ENCODE measurements around the gene SP6.

The SP6 gene

DNA sequence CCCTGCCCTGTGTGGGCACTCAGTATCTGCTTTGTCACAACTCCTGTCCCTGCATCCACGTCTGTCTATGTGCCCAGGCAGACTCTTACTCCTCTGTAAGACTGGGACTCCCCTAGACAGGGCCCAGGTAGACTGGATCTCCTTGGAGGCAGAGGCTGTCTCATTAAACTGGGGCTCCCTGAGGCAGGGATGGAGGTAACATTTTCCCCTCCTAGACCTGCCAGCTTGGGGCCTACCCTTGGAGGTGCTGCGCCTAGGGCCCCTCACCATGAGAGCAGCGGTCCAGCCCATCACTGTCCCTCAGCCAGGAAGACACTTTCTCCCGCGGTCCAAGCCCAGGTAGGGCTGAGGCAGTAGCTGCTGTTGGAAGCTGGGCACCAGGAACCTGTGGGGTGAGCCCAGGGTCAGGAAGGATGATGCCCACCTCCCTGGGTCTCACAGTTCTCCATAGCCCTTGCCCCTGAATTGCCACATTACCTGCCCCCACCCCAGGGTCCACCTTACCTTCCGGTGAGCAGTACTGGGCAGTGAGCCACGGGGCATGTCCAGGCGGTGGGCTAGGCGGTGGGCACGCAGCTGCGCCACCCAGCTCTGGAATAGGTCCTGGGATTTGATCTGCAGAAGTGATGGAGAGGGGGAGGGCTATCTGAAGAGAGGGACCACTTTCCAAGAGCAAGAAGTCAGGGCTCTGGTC, 32.8 kb downstream of the SP6 start:
- H3K36me3 ChIP-seq (replicated peaks; ENCODE audit: low read depth, low read length): peaks cover 2% of the 10 kb centered on the region
- H3K27ac ChIP-seq (ENCODE audit: low read length): no peak overlapping the region
- no peak overlapping the region for H3K4me2 ChIP-seq (ENCODE audit: low read length)
- H3K79me2 ChIP-seq (ENCODE audit: low read length): no peaks in the 10 kb centered on the region
- no peaks in the 10 kb centered on the region for H3K27me3 ChIP-seq (ENCODE audit: low read depth, low read length)
- no peak overlapping the region for H3K4me3 ChIP-seq (ENCODE audit: low read length)
- H3K9ac ChIP-seq (ENCODE audit: low read length): no peak overlapping the region
- H3K9me3 ChIP-seq (ENCODE audit: insufficient read depth, low read length): no peaks in the 10 kb centered on the region
- TF ChIP-seq EZH2phosphoT487 (IDR thresholded peaks at IDR 0.05; ENCODE audit: low read depth): no peak
- TF ChIP-seq, protein P1, sequence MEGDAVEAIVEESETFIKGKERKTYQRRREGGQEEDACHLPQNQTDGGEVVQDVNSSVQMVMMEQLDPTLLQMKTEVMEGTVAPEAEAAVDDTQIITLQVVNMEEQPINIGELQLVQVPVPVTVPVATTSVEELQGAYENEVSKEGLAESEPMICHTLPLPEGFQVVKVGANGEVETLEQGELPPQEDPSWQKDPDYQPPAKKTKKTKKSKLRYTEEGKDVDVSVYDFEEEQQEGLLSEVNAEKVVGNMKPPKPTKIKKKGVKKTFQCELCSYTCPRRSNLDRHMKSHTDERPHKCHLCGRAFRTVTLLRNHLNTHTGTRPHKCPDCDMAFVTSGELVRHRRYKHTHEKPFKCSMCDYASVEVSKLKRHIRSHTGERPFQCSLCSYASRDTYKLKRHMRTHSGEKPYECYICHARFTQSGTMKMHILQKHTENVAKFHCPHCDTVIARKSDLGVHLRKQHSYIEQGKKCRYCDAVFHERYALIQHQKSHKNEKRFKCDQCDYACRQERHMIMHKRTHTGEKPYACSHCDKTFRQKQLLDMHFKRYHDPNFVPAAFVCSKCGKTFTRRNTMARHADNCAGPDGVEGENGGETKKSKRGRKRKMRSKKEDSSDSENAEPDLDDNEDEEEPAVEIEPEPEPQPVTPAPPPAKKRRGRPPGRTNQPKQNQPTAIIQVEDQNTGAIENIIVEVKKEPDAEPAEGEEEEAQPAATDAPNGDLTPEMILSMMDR (IDR thresholded peaks at IDR 0.05; ENCODE audit: low read depth, low read length): no peak
- no peaks in the 10 kb centered on the region for H4K20me1 ChIP-seq (ENCODE audit: insufficient read depth, low read length)
- H3K4me1 ChIP-seq (ENCODE audit: low read length): peaks cover 18% of the 10 kb centered on the region
- no peak overlapping the region for H2AFZ ChIP-seq (ENCODE audit: low read depth, low read length)

DNA sequence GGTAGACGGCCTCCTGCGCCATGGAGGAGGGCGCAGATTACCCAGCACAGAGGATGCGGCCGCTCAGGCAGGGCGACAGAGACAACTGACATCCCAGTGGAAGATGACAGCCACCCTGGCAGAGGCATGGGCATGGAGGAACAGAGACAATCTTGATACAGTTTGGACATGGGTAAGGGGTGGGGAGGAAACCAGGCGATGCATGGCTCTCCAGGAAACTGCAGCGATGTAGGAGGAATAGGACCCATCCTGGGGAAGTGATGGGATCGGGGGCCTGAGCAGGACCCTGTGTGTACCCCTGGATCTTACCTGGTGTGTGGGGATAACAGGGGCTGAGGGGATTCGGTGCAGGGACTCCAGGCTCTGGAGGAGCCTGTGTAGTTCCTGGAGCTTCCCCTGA, 34.0 kb downstream of the SP6 start:
- TF ChIP-seq, protein P1 (IDR thresholded peaks at IDR 0.05; ENCODE audit: low read depth, low read length): no peak
- TF ChIP-seq EZH2phosphoT487 (IDR thresholded peaks at IDR 0.05; ENCODE audit: low read depth): no peak
- no peaks in the 10 kb centered on the region for H3K36me3 ChIP-seq (replicated peaks; ENCODE audit: low read depth, low read length)

DNA sequence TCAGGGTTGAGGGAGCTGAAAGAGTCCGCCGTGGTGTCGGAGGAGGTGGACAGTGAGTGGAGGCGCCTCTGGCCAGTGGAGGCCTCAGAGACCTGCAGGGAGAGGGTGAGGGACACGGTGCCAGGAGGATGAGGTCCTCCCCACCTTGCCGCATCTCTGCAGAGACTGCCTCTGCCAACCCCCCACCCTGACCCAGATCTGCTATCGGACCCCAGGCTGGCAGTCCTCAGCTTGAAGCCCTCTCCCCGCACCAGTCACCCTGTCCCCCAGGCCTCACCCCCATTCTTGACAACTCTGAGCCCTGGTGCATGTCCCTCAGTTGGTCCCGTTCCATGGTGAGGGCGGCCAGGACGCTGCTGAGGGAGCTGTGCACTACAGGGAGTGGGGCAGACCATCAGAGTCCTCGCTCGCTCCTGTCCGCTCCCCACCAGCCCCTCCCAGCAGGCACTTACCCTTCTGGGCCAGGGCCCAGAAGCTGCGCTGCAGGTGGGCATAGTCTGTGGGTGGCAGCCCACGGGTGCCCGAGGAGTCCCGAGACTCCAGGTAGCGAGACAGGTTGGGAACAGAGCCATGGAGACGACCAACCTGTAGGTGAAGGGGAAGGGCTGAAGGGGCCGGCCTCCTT, 34.7 kb downstream of the SP6 start:
- Histone ChIP-seq H3K79me2 (ENCODE audit: low read length) (no peaks in the 10 kb centered on the region), H2AFZ (ENCODE audit: low read depth, low read length) (no peak overlapping the region), H3K27me3 (ENCODE audit: low read depth, low read length) (no peaks in the 10 kb centered on the region), H3K4me1 (ENCODE audit: low read length) (peaks cover 12% of the 10 kb centered on the region; the same call in 1 of the 2 replicates), H3K9ac (ENCODE audit: low read length) (no peak overlapping the region), H3K4me3 (ENCODE audit: low read length) (no peak overlapping the region), H3K4me2 (ENCODE audit: low read length) (no peak overlapping the region), H3K27ac (ENCODE audit: low read length) (no peak overlapping the region), H3K36me3 (replicated peaks; ENCODE audit: low read depth, low read length) (no peaks in the 10 kb centered on the region), H4K20me1 (ENCODE audit: insufficient read depth, low read length) (no peaks in the 10 kb centered on the region), H3K9me3 (ENCODE audit: insufficient read depth, low read length) (no peaks in the 10 kb centered on the region)
- TF ChIP-seq, protein P1 (IDR thresholded peaks at IDR 0.05; ENCODE audit: low read depth, low read length): no peak
- TF ChIP-seq EZH2phosphoT487 (IDR thresholded peaks at IDR 0.05; ENCODE audit: low read depth): no peak

More for the DNA sequence above, 34.0 kb downstream of the SP6 start:
- Histone ChIP-seq H3K79me2 (ENCODE audit: low read length) (no peaks in the 10 kb centered on the region), H3K9me3 (ENCODE audit: insufficient read depth, low read length) (no peaks in the 10 kb centered on the region), H3K4me1 (ENCODE audit: low read length) (peaks cover 14% of the 10 kb centered on the region), H3K4me3 (ENCODE audit: low read length) (no peak overlapping the region), H3K4me2 (ENCODE audit: low read length) (no peak overlapping the region), H3K27ac (ENCODE audit: low read length) (no peak overlapping the region), H3K9ac (ENCODE audit: low read length) (no peak overlapping the region), H4K20me1 (ENCODE audit: insufficient read depth, low read length) (no peaks in the 10 kb centered on the region), H3K27me3 (ENCODE audit: low read depth, low read length) (no peaks in the 10 kb centered on the region), H2AFZ (ENCODE audit: low read depth, low read length) (no peak overlapping the region)

DNA sequence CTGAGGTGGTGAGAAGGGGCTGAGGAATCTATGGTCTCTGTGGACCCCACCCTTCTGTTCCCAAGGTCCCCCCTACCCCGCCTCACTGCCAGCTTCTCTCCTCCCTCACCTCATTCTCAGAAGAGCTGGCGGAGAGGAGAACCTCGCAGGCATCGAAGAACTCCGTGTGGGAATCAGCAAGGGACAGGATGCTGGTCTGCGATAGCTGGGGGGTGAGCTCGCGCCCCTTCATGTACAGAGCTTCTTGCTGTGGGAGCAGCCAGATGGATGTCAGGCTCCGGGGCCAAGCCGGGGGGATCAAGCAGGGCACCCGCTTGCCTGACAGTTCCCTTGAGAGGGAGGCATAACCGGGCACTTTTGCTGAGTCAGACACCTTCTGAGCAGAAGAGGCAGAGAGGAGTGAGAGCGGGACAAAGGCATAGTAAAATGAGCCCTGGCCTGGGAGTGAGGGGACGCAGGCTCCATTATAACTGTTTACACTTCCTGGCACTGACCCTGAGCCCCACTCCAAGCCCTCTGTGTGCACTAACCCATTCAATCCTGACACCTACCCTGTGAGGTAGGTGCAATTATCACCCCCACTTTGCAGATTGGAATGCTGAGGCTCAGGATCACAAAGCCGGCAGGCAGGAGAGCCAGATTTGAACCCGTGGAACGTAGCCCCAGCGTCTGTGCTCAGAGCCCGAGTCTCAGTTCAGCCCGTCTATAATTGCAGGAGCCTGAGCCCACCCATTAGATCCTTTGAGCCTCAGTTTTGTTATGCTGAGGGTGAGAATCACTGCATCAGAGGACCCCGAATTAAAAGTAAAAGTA, 35.7 kb downstream of the SP6 start:
- no peaks in the 10 kb centered on the region for H3K9me3 ChIP-seq (ENCODE audit: insufficient read depth, low read length)
- H3K36me3 ChIP-seq (replicated peaks; ENCODE audit: low read depth, low read length): no peaks in the 10 kb centered on the region
- H3K27ac ChIP-seq (ENCODE audit: low read length): no peak overlapping the region
- peaks cover 4% of the 10 kb centered on the region; the same call in 1 of the 2 replicates for H3K4me1 ChIP-seq (ENCODE audit: low read length)
- TF ChIP-seq, protein P1 (IDR thresholded peaks at IDR 0.05; ENCODE audit: low read depth, low read length): no peak
- no peak for TF ChIP-seq EZH2phosphoT487 (IDR thresholded peaks at IDR 0.05; ENCODE audit: low read depth)
- H3K27me3 ChIP-seq (ENCODE audit: low read depth, low read length): no peaks in the 10 kb centered on the region
- no peaks in the 10 kb centered on the region for H3K79me2 ChIP-seq (ENCODE audit: low read length)
- H4K20me1 ChIP-seq (ENCODE audit: insufficient read depth, low read length): no peaks in the 10 kb centered on the region
- H3K4me3 ChIP-seq (ENCODE audit: low read length): no peak overlapping the region
- H3K9ac ChIP-seq (ENCODE audit: low read length): no peak overlapping the region
- H3K4me2 ChIP-seq (ENCODE audit: low read length): no peak overlapping the region
- no peak overlapping the region for H2AFZ ChIP-seq (ENCODE audit: low read depth, low read length)

Measured in OCI-LY3 (cell line).